ENCODE data around the gene VSIG10L2.
A peak's percentile ranks its signal among the peaks of the same experiment; 100 is the strongest.
"Not testable (repeated sequence)": the region's sequence is repeated elsewhere in the genome, so short reads cannot be mapped to it uniquely, and the experiment has no call there.

VSIG10L2 gene

DNA sequence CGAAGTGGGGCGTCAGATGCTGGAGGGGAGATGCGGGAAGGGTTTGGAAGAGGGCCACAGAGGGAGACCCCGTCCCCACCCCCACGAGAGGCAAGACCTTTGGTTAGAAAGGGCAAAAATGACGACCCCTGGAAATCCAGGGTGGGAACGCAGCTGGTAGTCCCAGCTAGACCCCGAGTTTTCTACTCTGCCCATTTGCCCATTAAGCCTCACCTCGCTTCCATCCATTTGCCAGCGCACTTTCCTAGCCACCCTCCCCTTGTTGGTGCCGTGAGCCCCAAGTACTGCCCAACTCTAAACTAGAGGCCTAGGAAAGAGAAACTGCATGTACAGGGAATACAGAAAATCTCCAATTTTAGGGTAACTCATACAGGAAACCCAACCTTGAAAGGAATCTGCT lies 41.2 kb upstream of the VSIG10L2 start:
- H3K4me3 ChIP-seq (ENCODE audit: control insufficient read depth, low read depth, low read length): no peak overlapping the region
- DNase-seq (ENCODE audit: low read depth): no peak
- TF ChIP-seq, protein P1, sequence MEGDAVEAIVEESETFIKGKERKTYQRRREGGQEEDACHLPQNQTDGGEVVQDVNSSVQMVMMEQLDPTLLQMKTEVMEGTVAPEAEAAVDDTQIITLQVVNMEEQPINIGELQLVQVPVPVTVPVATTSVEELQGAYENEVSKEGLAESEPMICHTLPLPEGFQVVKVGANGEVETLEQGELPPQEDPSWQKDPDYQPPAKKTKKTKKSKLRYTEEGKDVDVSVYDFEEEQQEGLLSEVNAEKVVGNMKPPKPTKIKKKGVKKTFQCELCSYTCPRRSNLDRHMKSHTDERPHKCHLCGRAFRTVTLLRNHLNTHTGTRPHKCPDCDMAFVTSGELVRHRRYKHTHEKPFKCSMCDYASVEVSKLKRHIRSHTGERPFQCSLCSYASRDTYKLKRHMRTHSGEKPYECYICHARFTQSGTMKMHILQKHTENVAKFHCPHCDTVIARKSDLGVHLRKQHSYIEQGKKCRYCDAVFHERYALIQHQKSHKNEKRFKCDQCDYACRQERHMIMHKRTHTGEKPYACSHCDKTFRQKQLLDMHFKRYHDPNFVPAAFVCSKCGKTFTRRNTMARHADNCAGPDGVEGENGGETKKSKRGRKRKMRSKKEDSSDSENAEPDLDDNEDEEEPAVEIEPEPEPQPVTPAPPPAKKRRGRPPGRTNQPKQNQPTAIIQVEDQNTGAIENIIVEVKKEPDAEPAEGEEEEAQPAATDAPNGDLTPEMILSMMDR (IDR thresholded peaks at IDR 0.05; ENCODE audit: control insufficient read depth, insufficient read depth, low read depth, low read length, missing control alignments): no peak

DNA sequence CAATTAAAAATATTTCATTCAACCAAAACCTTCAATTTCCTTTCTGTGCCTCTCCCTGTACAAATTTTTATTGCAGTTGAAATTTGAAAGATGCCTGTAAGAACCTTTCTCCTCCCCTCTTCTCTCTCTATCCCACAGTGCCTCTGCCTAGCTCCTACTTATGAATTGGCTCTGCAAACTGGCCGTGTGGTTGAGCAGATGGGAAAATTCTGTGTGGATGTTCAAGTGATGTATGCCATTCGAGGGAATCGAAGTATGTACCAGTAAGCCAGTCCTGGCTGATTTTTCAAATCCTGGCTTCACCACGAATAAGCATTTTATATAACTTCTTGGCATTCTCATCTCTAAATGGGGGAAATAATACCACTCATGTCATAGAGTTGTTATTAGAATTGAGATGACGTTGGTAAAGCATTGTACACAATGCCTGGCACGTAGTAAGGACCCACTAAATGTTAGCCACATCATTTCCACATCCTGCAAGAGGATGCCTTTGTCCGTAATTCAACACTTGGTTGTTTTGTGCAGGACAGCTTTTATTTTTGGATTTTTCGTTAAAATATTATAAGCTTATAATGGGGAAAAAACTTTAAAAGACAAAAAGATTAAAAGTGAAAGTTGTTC lies 35.5 kb upstream of the VSIG10L2 start:
- no peak for DNase-seq (ENCODE audit: low read depth)
- H3K4me3 ChIP-seq (ENCODE audit: control insufficient read depth, low read depth, low read length): no peak overlapping the region
- TF ChIP-seq, protein P1 (IDR thresholded peaks at IDR 0.05; ENCODE audit: control insufficient read depth, insufficient read depth, low read depth, low read length, missing control alignments): no peak

DNA sequence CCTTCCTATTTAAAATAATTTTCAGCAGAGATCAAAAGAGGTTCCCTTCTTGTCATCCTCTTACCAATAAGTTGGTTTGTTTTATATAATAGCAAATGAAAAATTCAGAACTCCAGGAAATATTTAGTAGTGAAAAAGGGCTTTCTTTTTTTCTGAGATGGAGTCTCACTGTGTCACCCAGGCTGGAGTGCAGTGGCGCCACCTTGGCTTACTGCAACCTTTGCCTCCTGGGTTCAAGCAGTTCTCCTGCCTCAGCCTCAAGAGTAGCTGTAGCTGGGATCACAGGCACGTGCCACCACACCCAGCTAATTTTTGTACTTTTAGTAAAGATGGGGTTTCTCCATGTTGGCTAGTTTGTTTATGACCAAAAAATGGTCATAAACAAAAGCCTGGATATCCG lies 31.2 kb upstream of the VSIG10L2 start:
- H3K4me3 ChIP-seq (ENCODE audit: control insufficient read depth, low read depth, low read length); DNase-seq (ENCODE audit: low read depth): not testable (repeated sequence)

DNA sequence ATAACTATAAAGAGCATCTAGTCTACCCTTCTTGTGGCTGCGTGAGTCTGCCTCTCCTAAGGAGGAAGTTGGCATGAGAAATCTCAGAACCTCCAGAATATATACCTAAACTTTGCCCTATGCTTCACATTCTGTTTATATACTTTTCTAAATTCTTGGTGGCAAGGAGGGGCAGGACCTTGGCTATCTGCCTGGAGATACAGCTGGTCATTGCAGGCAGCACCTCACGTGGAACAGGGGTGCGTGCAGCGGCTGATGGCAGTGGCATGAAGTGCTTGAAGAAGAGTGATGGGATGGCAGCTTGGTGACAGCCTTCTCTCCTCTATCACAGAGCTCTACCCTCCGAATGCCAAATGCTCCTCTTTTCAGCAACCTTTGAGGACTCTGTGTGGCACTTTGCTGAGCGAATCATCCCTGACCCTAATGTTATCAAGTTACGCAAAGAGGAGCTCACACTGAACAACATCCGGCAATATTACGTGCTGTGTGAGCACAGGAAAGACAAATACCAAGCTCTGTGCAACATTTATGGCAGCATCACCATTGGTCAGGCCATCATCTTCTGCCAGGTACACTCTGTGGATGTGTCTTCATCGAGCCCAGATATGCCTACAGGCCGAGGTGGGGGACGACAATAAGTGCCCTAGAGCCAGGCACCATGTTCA lies 29.0 kb upstream of the VSIG10L2 start:
- DNase-seq (ENCODE audit: low read depth): no peak
- TF ChIP-seq, protein P1 (IDR thresholded peaks at IDR 0.05; ENCODE audit: control insufficient read depth, insufficient read depth, low read depth, low read length, missing control alignments): no peak
- no peak overlapping the region for H3K4me3 ChIP-seq (ENCODE audit: control insufficient read depth, low read depth, low read length)

DNA sequence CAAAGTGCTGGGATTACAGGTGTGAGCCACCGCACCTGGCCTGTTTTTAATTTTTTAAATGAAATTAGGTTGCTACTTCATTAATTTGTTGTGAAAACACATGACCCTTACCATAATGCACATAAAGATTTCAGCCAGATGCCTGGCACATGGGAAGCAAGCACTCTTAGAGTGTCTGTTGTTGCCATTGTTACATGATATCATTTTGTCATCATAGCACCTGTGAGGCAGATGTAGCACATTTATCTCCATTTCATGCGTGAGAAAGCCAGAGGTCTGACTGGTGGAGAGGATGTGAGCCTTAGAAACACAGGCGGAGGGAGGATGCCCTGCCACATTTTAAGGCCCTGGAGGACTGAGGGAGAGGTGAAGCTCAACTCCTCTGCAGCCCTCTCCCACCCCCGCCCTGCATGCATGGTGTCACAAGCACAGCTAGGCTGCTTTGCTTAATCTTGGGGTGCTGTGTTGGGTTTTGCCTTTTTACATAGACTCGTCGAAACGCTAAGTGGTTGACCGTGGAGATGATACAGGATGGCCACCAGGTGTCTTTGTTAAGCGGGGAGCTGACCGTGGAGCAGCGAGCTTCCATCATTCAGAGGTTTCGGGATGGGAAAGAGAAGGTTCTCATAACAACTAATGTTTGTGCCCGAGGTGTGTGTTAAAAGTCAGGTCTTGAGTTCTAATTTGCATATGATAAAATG lies 27.6 kb upstream of the VSIG10L2 start:
- TF ChIP-seq, protein P1 (IDR thresholded peaks at IDR 0.05; ENCODE audit: control insufficient read depth, insufficient read depth, low read depth, low read length, missing control alignments): peak; percentile 11
- H3K4me3 ChIP-seq (ENCODE audit: control insufficient read depth, low read depth, low read length): no peak overlapping the region
- DNase-seq (ENCODE audit: low read depth): no peak

DNA sequence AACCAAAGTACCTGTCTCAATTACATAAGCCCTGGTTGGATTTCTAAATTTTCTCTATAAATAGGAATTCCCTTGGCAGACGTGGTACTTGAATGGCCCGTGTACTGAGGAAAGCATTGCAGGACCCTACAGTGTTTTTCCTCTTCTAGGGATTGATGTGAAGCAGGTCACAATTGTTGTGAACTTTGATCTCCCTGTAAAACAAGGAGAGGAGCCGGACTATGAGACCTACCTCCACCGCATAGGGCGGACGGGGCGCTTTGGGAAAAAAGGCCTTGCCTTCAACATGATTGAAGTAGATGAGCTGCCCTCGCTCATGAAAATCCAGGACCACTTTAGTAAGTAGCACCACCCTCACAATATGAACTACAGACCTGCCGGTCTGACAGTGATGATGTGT lies 24.8 kb upstream of the VSIG10L2 start:
- DNase-seq (ENCODE audit: low read depth): no peak
- TF ChIP-seq, protein P1 (IDR thresholded peaks at IDR 0.05; ENCODE audit: control insufficient read depth, insufficient read depth, low read depth, low read length, missing control alignments): no peak
- no peak overlapping the region for H3K4me3 ChIP-seq (ENCODE audit: control insufficient read depth, low read depth, low read length)

DNA sequence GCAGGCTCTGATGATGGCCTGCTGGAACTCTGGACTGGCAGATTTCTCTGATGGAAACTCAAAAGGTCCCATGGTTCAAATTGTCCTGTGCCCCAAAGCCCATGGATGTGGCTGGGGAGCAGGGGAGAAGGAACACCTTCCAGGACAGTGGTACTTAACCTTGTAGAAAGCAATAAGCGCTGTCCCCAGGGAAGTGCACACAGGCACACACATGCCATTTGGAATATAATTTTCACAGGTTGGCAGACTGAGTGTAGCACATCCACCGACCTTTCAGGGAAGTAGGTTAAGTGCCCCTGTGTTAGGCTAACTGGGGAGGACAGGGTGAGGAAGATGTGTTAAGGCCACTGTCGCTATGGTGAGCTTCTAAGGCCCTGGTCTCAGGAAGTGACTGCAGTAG lies 23.7 kb upstream of the VSIG10L2 start:
- TF ChIP-seq, protein P1 (IDR thresholded peaks at IDR 0.05; ENCODE audit: control insufficient read depth, insufficient read depth, low read depth, low read length, missing control alignments): no peak
- DNase-seq (ENCODE audit: low read depth): no peak
- no peak overlapping the region for H3K4me3 ChIP-seq (ENCODE audit: control insufficient read depth, low read depth, low read length)

All from AG09309 (cell line).